Fibroblast of lung (primary cell): ENCODE results near the gene PSMB8. TPM values are rescaled to one million over a fixed set of nuclear protein-coding genes. Genes with fewer than 3 reads are reported as not detected.

Experiments
- DNase-seq, 2 donors: peaks; one replicate each; pipeline versions ENCODE4 v3.0.0 to v3.0.0-alpha.2; 2010; ENCODE audit warnings: low read depth in 2 of 2
- H2AFZ ChIP-seq: 2 replicates; pipeline ENCODE4 v1.5.1; 2012; ENCODE audit warnings: low read length, control low read depth, inconsistent platforms
- H3K27ac ChIP-seq: 2 replicates; pipeline ENCODE4 v1.5.1; 2011; ENCODE audit warnings: low read length, control low read depth; ENCODE audit not compliant: insufficient read depth
- H3K27me3 ChIP-seq: 2 replicates; pipeline ENCODE4 v1.5.1; 2011; ENCODE audit warnings: mild to moderate bottlenecking, low read length; ENCODE audit not compliant: control insufficient read depth, insufficient read depth
- H3K36me3 ChIP-seq: 2 replicates; pipeline ENCODE4 v1.5.1; 2011; ENCODE audit warnings: low read length; ENCODE audit not compliant: control insufficient read depth, insufficient read depth
- H3K4me1 ChIP-seq: 2 replicates; pipeline ENCODE4 v1.5.1; 2011; ENCODE audit warnings: low read length; ENCODE audit not compliant: control insufficient read depth, insufficient read depth; ENCODE audit errors: extremely low read depth
- H3K4me2 ChIP-seq: 2 replicates; pipeline ENCODE4 v1.5.1; 2011; ENCODE audit warnings: low read length, control low read depth; ENCODE audit not compliant: insufficient read depth; ENCODE audit errors: extremely low read depth
- H3K4me3 ChIP-seq, 4 experiments: fragments of 200-600 bp in 1 of 4; sonication (generic) in 1 of 4; replicated peaks in 1 of 4; 2 replicates each; pipeline ENCODE4 v1.5.1; 2011 to 2016; ENCODE audit warnings: low read length in 4 of 4, low read depth in 3 of 4, mild to moderate bottlenecking in 3 of 4, control low read depth in 2 of 4, inconsistent platforms in 1 of 4, mixed read lengths in 1 of 4; ENCODE audit not compliant: insufficient read depth in 1 of 4; ENCODE audit errors: control extremely low read depth in 1 of 4
- H3K79me2 ChIP-seq: 2 replicates; pipeline ENCODE4 v1.5.1; 2012; ENCODE audit warnings: mild to moderate bottlenecking, low read length, inconsistent platforms; ENCODE audit not compliant: control insufficient read depth, insufficient read depth
- H3K9ac ChIP-seq: 2 replicates; pipeline ENCODE4 v1.5.1; 2011; ENCODE audit warnings: mild to moderate bottlenecking, low read length, control low read depth; ENCODE audit not compliant: insufficient read depth
- H3K9me3 ChIP-seq: 2 replicates; pipeline ENCODE4 v1.5.1; 2012; ENCODE audit warnings: low read depth, low read length; ENCODE audit not compliant: control insufficient read depth, insufficient read depth
- H4K20me1 ChIP-seq: 2 replicates; pipeline ENCODE4 v1.5.1; 2011; ENCODE audit warnings: low read length; ENCODE audit not compliant: control insufficient read depth, insufficient read depth; ENCODE audit errors: extremely low read depth
- CTCF ChIP-seq, 2 donors: IDR thresholded peaks in 1 of 2; conservative IDR thresholded peaks in 1 of 2; 1 replicate in 1 of 2; 2 replicates in 1 of 2; pipeline ENCODE4 v1.5.1; 2011 to 2012; ENCODE audit warnings: low read length in 2 of 2, control low read depth in 1 of 2, inconsistent platforms in 1 of 2, low read depth in 1 of 2, mild to moderate bottlenecking in 1 of 2
- EZH2 ChIP-seq: IDR thresholded peaks from 2 replicates; pipeline ENCODE4 v1.5.1; 2012; ENCODE audit warnings: low read length, control low read depth, mild to moderate bottlenecking; ENCODE audit errors: missing control alignments
- polyA plus RNA-seq, 2 donors: library from polyadenylated mRNA; depleted of rRNA in 1 of 2; stranded (reverse) in 1 of 2; unstranded in 1 of 2; fragments of >200 nt; gene quantifications; 2 replicates each; pipeline ENCODE4 v1.2.1, GENCODE V29; 2011 to 2012; ENCODE audit warnings: missing spikeins in 1 of 2
- total RNA-seq: library from RNA; depleted of rRNA; stranded (reverse); fragments of >200 nt; gene quantifications from 2 replicates; pipeline ENCODE4 v1.2.1, GENCODE V29; 2014

The PSMB8 gene
- total and polyA plus RNA-seq, 2 donors (not counting 1 experiment from before 2014, with no cell fraction given) = 77.3 to 80.0 TPM

- Histone ChIP-seq H4K20me1 (no peaks in the 10 kb centered on the region), H3K79me2 (peaks cover 12% of the 10 kb centered on the region), H3K27me3 (no peaks in the 10 kb centered on the region), H3K9me3 (no peaks in the 10 kb centered on the region), H3K9ac (peak overlapping the region; percentile 78), H3K27ac (peak overlapping the region; percentile 90), H3K4me1 (peaks cover 6% of the 10 kb centered on the region), H3K36me3 (peaks cover 13% of the 10 kb centered on the region), H3K4me2 (peak overlapping the region; percentile 93), H2AFZ (peak overlapping the region; percentile 88), H3K4me3 (peak overlapping the region; percentile 89 to 97 (median 92))
- peak; percentile 27 to 36 for DNase-seq
- no peak for TF ChIP-seq CTCF (conservative IDR thresholded peaks at IDR 0.05 in 1 of 2, IDR thresholded peaks at IDR 0.05 in 1 of 2; ENCODE audit: low read depth in 1 of 2, low read length in 2 of 2)
Observed at GRCh38 chr6:32852844-32853540, 9.1 kb upstream of the PSMB8 start.

GRCh38 chr6:32852018-32852843 is 8.4 kb upstream of the PSMB8 start:
- H3K36me3 ChIP-seq = peaks cover 15% of the 10 kb centered on the region
- H3K4me2 ChIP-seq = peak overlapping the region; percentile 93
- DNase-seq = peak in 1 of 2 donors; percentile 13
- H3K9me3 ChIP-seq = no peaks in the 10 kb centered on the region
- no peak for TF ChIP-seq EZH2
- no peak for TF ChIP-seq CTCF (conservative IDR thresholded peaks at IDR 0.05 in 1 of 2, IDR thresholded peaks at IDR 0.05 in 1 of 2; ENCODE audit: low read depth in 1 of 2, low read length in 2 of 2)
- no peaks in the 10 kb centered on the region for H4K20me1 ChIP-seq
- peak overlapping the region; percentile 90 for H3K27ac ChIP-seq
- H3K9ac ChIP-seq = peak overlapping the region; percentile 78
- no peaks in the 10 kb centered on the region for H3K27me3 ChIP-seq
- peak overlapping the region; percentile 88 for H2AFZ ChIP-seq
- H3K4me1 ChIP-seq = peaks cover 6% of the 10 kb centered on the region
- peak overlapping the region; percentile 89 to 97 (median 92) for H3K4me3 ChIP-seq
- peaks cover 12% of the 10 kb centered on the region for H3K79me2 ChIP-seq

- Histone ChIP-seq H3K27me3 (no peaks in the 10 kb centered on the region), H3K4me1 (peaks cover 6% of the 10 kb centered on the region), H3K4me3 (no peak overlapping the region), H2AFZ (no peak overlapping the region), H3K9me3 (no peaks in the 10 kb centered on the region), H4K20me1 (no peaks in the 10 kb centered on the region), H3K27ac (no peak overlapping the region), H3K36me3 (peaks cover 19% of the 10 kb centered on the region), H3K9ac (no peak overlapping the region), H3K79me2 (peaks cover 12% of the 10 kb centered on the region), H3K4me2 (no peak overlapping the region)
- no peak for DNase-seq
- no peak for TF ChIP-seq EZH2
- TF ChIP-seq CTCF (conservative IDR thresholded peaks at IDR 0.05 in 1 of 2, IDR thresholded peaks at IDR 0.05 in 1 of 2; ENCODE audit: low read depth in 1 of 2, low read length in 2 of 2) = no peak
Observed at GRCh38 chr6:32851025-32851424, 7.2 kb upstream of the PSMB8 start.
